ACC112 (cell line): ENCODE data around the gene PDE1A.

Experiments
- H2AFZ ChIP-seq: fragments of 200-600 bp; sonication (generic); one replicate; pipeline ENCODE4 v1.6.0; 2017; ENCODE audit warnings: antibody characterized with exemption, low read length; ENCODE audit not compliant: unreplicated experiment
- H3K27ac ChIP-seq: fragments of 200-600 bp; sonication (generic); 2 replicates; pipeline ENCODE4 v1.5.1; 2014; ENCODE audit warnings: low read depth, mild to moderate bottlenecking, antibody characterized with exemption, low read length, moderate library complexity
- H3K27me3 ChIP-seq: fragments of 200-600 bp; sonication (generic); 2 replicates; pipeline ENCODE4 v1.6.1; 2014; ENCODE audit warnings: mild to moderate bottlenecking, antibody characterized with exemption, low read length, moderate library complexity, mixed read lengths; ENCODE audit not compliant: insufficient read depth
- H3K36me3 ChIP-seq: fragments of 200-600 bp; sonication (generic); 2 replicates; pipeline ENCODE4 v1.6.1; 2016; ENCODE audit warnings: mild to moderate bottlenecking, antibody characterized with exemption, low read length, moderate library complexity, mixed read lengths; ENCODE audit not compliant: insufficient read depth
- H3K4me1 ChIP-seq: fragments of 200-600 bp; sonication (generic); one replicate; pipeline ENCODE4 v1.6.1; 2016; ENCODE audit warnings: low read length, mixed read lengths; ENCODE audit not compliant: insufficient read depth, unreplicated experiment, control insufficient read depth
- H3K4me3 ChIP-seq: fragments of 200-600 bp; sonication (generic); 2 replicates; pipeline ENCODE4 v1.5.1; 2014; ENCODE audit warnings: mild to moderate bottlenecking, low read depth, low read length
- H3K79me2 ChIP-seq: fragments of 200-600 bp; sonication (generic); one replicate; pipeline ENCODE4 v1.6.0; 2016; ENCODE audit warnings: low read length; ENCODE audit not compliant: control insufficient read depth, unreplicated experiment, insufficient read depth

The PDE1A gene

GRCh38 chr2:182115258-182115657 is 311.6 kb downstream of the PDE1A start:
- Histone ChIP-seq H3K36me3 (no peaks in the 10 kb centered on the region), H3K4me1 (no peaks in the 10 kb centered on the region), H3K79me2 (no peaks in the 10 kb centered on the region), H3K27ac (no peak overlapping the region), H2AFZ (no peak overlapping the region), H3K27me3 (no peaks in the 10 kb centered on the region), H3K4me3 (no peak overlapping the region)

DNA sequence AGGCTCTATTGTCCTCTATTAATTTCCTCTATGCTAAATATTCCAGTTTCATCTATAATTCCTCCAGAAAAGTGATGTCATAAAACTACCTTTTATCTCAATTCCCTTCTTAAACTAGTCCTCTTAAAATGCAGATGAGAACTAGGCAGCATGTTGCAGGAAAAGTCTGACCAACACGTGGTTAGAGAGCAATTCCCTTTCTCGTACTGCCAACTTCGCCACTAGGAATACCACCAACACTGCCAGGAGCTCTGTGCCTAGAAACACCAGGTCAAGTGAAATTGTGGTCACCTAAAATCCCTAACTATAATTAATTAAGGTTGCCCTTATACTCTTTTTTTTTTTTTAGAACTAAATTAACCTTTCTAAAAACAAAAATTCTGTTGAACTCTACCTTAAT is 313.5 kb downstream of the PDE1A start:
- Histone ChIP-seq H3K27ac (no peak overlapping the region), H3K79me2 (no peaks in the 10 kb centered on the region), H3K36me3 (no peaks in the 10 kb centered on the region), H2AFZ (no peak overlapping the region), H3K27me3 (peaks cover 5% of the 10 kb centered on the region), H3K4me3 (no peak overlapping the region), H3K4me1 (no peaks in the 10 kb centered on the region)

DNA sequence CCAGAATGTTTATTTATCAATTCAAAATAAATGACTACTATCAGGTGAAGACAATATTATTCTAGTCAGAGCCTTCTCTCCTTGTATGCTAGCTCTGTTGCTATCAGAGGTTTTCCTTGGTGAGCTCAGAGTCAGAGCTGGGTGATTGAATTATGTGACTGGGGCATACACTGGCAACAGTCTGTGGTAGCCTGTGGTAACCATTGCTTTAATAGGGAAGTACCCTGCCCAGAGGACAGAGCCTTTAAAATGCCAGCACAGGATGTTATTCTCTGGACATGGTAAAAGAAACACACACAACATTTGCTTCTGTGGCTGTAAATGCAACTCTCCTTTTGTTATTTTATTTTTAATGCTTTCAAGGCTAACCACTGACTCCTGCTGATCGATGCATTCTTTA is 316.5 kb downstream of the PDE1A start:
- Histone ChIP-seq H3K36me3 (no peaks in the 10 kb centered on the region), H3K79me2 (no peaks in the 10 kb centered on the region), H3K4me3 (no peak overlapping the region), H3K27ac (no peak overlapping the region), H2AFZ (no peak overlapping the region), H3K4me1 (no peaks in the 10 kb centered on the region), H3K27me3 (peaks cover 5% of the 10 kb centered on the region)

- Histone ChIP-seq H3K36me3 (no peaks in the 10 kb centered on the region), H3K27me3 (no peaks in the 10 kb centered on the region), H3K4me3 (no peak overlapping the region), H3K79me2 (no peaks in the 10 kb centered on the region), H3K27ac (no peak overlapping the region), H3K4me1 (no peaks in the 10 kb centered on the region), H2AFZ (peak overlapping the region; percentile 75)
These were observed 323.3 kb downstream of the PDE1A start for GRCh38 chr2:182103526-182103925.

- H3K79me2 ChIP-seq, result no peaks in the 10 kb centered on the region
- H3K36me3 ChIP-seq, result no peaks in the 10 kb centered on the region
- no peak overlapping the region for H3K27ac ChIP-seq
- H3K4me3 ChIP-seq, result no peak overlapping the region
- no peaks in the 10 kb centered on the region for H3K4me1 ChIP-seq
- H2AFZ ChIP-seq, result no peak overlapping the region
- H3K27me3 ChIP-seq, result no peaks in the 10 kb centered on the region
These were observed 325.6 kb downstream of the PDE1A start for GRCh38 chr2:182101263-182101662.

- Histone ChIP-seq H3K27ac (no peak overlapping the region), H3K79me2 (no peaks in the 10 kb centered on the region), H3K4me1 (no peaks in the 10 kb centered on the region), H3K36me3 (no peaks in the 10 kb centered on the region), H2AFZ (no peak overlapping the region), H3K4me3 (no peak overlapping the region), H3K27me3 (no peaks in the 10 kb centered on the region)
These were observed 328.2 kb downstream of the PDE1A start for GRCh38 chr2:182098648-182099047.

DNA sequence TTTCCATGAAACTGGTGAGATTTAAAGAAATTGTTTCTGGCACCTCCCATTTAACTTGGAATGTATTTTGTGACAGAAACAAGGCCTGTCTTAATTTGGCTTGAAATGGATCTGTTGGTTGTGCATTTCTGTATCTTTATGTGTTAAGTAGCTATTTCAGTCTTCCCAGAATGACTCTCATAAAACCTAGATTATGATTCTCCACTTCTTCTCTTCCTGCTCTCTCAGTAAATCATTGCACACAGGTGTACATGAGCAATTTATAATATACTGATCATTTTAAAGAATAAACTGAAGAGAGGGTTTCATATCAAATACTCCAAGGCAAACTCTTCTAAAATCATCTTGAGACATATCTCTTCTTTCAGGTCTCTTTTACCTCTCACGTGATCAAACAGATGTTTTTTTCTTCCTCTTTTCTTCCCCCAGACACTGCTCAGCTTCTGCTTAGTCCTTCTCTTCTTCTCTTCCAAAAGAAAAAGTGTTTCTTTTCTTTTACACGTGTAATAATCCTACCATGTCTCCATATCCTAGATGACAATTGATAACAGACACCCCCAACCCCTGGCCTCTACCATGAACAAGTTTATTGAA is 329.2 kb downstream of the PDE1A start:
- no peaks in the 10 kb centered on the region for H3K36me3 ChIP-seq
- no peaks in the 10 kb centered on the region for H3K27me3 ChIP-seq
- H2AFZ ChIP-seq, result no peak overlapping the region
- H3K4me1 ChIP-seq, result no peaks in the 10 kb centered on the region
- H3K4me3 ChIP-seq, result no peak overlapping the region
- no peaks in the 10 kb centered on the region for H3K79me2 ChIP-seq
- H3K27ac ChIP-seq, result no peak overlapping the region

GRCh38 chr2:182090486-182090885 is 336.4 kb downstream of the PDE1A start:
- Histone ChIP-seq H3K27me3 (no peaks in the 10 kb centered on the region), H2AFZ (no peak overlapping the region), H3K4me1 (no peaks in the 10 kb centered on the region), H3K27ac (no peak overlapping the region), H3K79me2 (no peaks in the 10 kb centered on the region), H3K36me3 (no peaks in the 10 kb centered on the region), H3K4me3 (no peak overlapping the region)
